WTC11 (cell line): Measurements from ENCODE around the gene ENPP6. TPM values are rescaled to one million over a fixed set of nuclear protein-coding genes. Genes with fewer than 3 reads are reported as not detected.

Experiments used
- ATAC-seq: fragments of 200-7000 bp; cut with Tn5 transposase; 2 replicates; pipeline ENCODE4 v1.10.0; 2021; ENCODE audit warnings: mild to moderate bottlenecking, moderate library complexity
- CTCF ChIA-PET: fragments of 300-600 bp; sonication (Branson Sonifier 250); formaldehyde crosslinking; loops from one replicate; lab custom pipeline; 2021; ENCODE audit warnings: antibody characterized with exemption; lab: Charles Lee
- POLR2A ChIA-PET: fragments of 350-600 bp; sonication (Branson Sonifier 250); formaldehyde crosslinking; loops from one replicate; lab custom pipeline; 2021; ENCODE audit warnings: antibody characterized with exemption; lab: Charles Lee
- DNase-seq: peaks from one replicate; pipeline ENCODE4 v3.0.0; 2021; ENCODE audit warnings: low spot score
- H3K27ac Mint-ChIP-seq: 2 replicates; pipeline ENCODE4 v1.8.0; 2021; ENCODE audit warnings: mixed read lengths
- H3K27me3 Mint-ChIP-seq: 2 replicates; pipeline ENCODE4 v1.8.0; 2021; ENCODE audit warnings: low read depth, mild to moderate bottlenecking, moderate library complexity, mixed read lengths
- H3K36me3 Mint-ChIP-seq: 2 replicates; pipeline ENCODE4 v1.8.0; 2021; ENCODE audit warnings: mixed read lengths
- H3K4me1 Mint-ChIP-seq: 2 replicates; pipeline ENCODE4 v1.8.0; 2022; ENCODE audit warnings: mixed read lengths
- H3K4me3 Mint-ChIP-seq: 2 replicates; pipeline ENCODE4 v1.8.0; 2021; ENCODE audit warnings: mild to moderate bottlenecking, moderate library complexity, mixed read lengths
- H3K9me3 Mint-ChIP-seq: 2 replicates; pipeline ENCODE4 v1.8.0; 2021; ENCODE audit warnings: mixed read lengths
- ATF3 ChIP-seq: sonication (generic); formaldehyde crosslinking; conservative IDR thresholded peaks from 2 replicates; pipeline ENCODE4 v1.8.1; 2022; ENCODE audit warnings: mild to moderate bottlenecking, missing genetic modification reagents
- CREB1 ChIP-seq: sonication (generic); formaldehyde crosslinking; IDR thresholded peaks from 2 replicates; pipeline ENCODE4 v1.8.0; 2023; ENCODE audit warnings: mild to moderate bottlenecking, missing genetic modification reagents
- ETV6 ChIP-seq: sonication (generic); formaldehyde crosslinking; IDR thresholded peaks from 2 replicates; pipeline ENCODE4 v1.8.1; 2022; ENCODE audit warnings: mild to moderate bottlenecking, missing genetic modification reagents
- FOXP1 ChIP-seq: sonication (generic); formaldehyde crosslinking; IDR thresholded peaks from 2 replicates; pipeline ENCODE4 v1.8.0; 2022; ENCODE audit warnings: missing genetic modification reagents, mild to moderate bottlenecking, moderate library complexity, borderline replicate concordance
- FOXP4 ChIP-seq: sonication (generic); formaldehyde crosslinking; IDR thresholded peaks from 2 replicates; pipeline ENCODE4 v1.8.0; 2022; ENCODE audit warnings: mild to moderate bottlenecking, missing genetic modification reagents
- GRHL2 ChIP-seq: fragments of 250-450 bp; sonication (Bioruptor Pico); IDR thresholded peaks from 2 replicates; pipeline ENCODE4 v1.8.0; 2022; ENCODE audit warnings: mild to moderate bottlenecking, moderate library complexity; ENCODE audit not compliant: insufficient replicate concordance, severe bottlenecking
- HMGA2 ChIP-seq: fragments of 250-450 bp; sonication (Bioruptor Pico); IDR thresholded peaks from 2 replicates; pipeline ENCODE4 v1.4.0; 2021; ENCODE audit warnings: mild to moderate bottlenecking, moderate library complexity
- IRF2 ChIP-seq: sonication (generic); formaldehyde crosslinking; IDR thresholded peaks from 2 replicates; pipeline ENCODE4 v1.8.0; 2022; ENCODE audit warnings: low read depth, missing genetic modification reagents, borderline replicate concordance
- MLX ChIP-seq: sonication (generic); formaldehyde crosslinking; IDR thresholded peaks from 2 replicates; pipeline ENCODE4 v1.8.1; 2023; ENCODE audit warnings: mild to moderate bottlenecking, missing genetic modification reagents, moderate library complexity
- RELA ChIP-seq: sonication (generic); formaldehyde crosslinking; IDR thresholded peaks from 2 replicates; pipeline ENCODE4 v1.8.1; 2022; ENCODE audit warnings: missing genetic modification reagents, mild to moderate bottlenecking, borderline replicate concordance
- RORB ChIP-seq: fragments of 250-450 bp; sonication (Bioruptor Pico); IDR thresholded peaks from 2 replicates; pipeline ENCODE4 v1.9.0; 2021; ENCODE audit warnings: mild to moderate bottlenecking
- SMAD4 ChIP-seq: sonication (generic); formaldehyde crosslinking; IDR thresholded peaks from 2 replicates; pipeline ENCODE4 v1.8.0; 2022; ENCODE audit warnings: mild to moderate bottlenecking, missing genetic modification reagents
- TEAD1 ChIP-seq: sonication (generic); formaldehyde crosslinking; IDR thresholded peaks from 2 replicates; pipeline ENCODE4 v1.8.0; 2022; ENCODE audit warnings: mild to moderate bottlenecking, missing genetic modification reagents
- TP53 ChIP-seq: sonication (generic); formaldehyde crosslinking; IDR thresholded peaks from 2 replicates; pipeline ENCODE4 v1.8.1; 2023; ENCODE audit warnings: mild to moderate bottlenecking, missing genetic modification reagents
- USF2 ChIP-seq: sonication (generic); formaldehyde crosslinking; IDR thresholded peaks from 2 replicates; pipeline ENCODE4 v1.8.1; 2023; ENCODE audit warnings: mild to moderate bottlenecking, missing genetic modification reagents, moderate library complexity
- ZMAT4 ChIP-seq: fragments of 250-450 bp; sonication (Bioruptor Pico); IDR thresholded peaks from 2 replicates; pipeline ENCODE4 v1.9.0; 2021; ENCODE audit warnings: mild to moderate bottlenecking
- ZNF423 ChIP-seq: fragments of 250-450 bp; sonication (Bioruptor Pico); IDR thresholded peaks from 2 replicates; pipeline ENCODE4 v2.1.2; 2022; ENCODE audit warnings: mild to moderate bottlenecking, moderate library complexity
- ZNF512 ChIP-seq: sonication (generic); formaldehyde crosslinking; IDR thresholded peaks from 2 replicates; pipeline ENCODE4 v1.8.1; 2022; ENCODE audit warnings: missing genetic modification reagents, borderline replicate concordance
- ZSCAN18 ChIP-seq: fragments of 250-450 bp; sonication (Bioruptor Pico); IDR thresholded peaks from 2 replicates; pipeline ENCODE4 v2.1.2; 2022; ENCODE audit warnings: mild to moderate bottlenecking, moderate library complexity
- total RNA-seq: library from RNA; stranded (reverse); gene quantifications from 3 replicates; pipeline ENCODE4 v1.2.3, GENCODE V29; 2021

Gene ENPP6
- total RNA-seq, 1 experiment from 2014 or later, result 0.09 TPM

GRCh38 chr4:184090571-184090970 lies 127.1 kb downstream of the ENPP6 start (continued):
- no peak for TF ChIP-seq FOXP1 (CRISPR knock-in tag)

GRCh38 chr4:184080674-184081073 lies 137.0 kb downstream of the ENPP6 start:
- Mint-ChIP-seq H3K4me1 (no peaks in the 10 kb centered on the region), H3K4me3 (no peak overlapping the region), H3K27me3 (peaks cover 10% of the 10 kb centered on the region), H3K9me3 (peaks cover 26% of the 10 kb centered on the region), H3K36me3 (no peaks in the 10 kb centered on the region), H3K27ac (no peak overlapping the region)
- TF ChIP-seq ZNF423 (no peak), TEAD1 (CRISPR knock-in tag) (no peak), CREB1 (CRISPR knock-in tag) (no peak), TP53 (no peak), GRHL2 (CRISPR knock-in tag) (no peak), ETV6 (CRISPR knock-in tag) (no peak)
- ATAC-seq (no peak), DNase-seq (no peak)
- CTCF ChIA-PET, result no interaction called here
- POLR2A ChIA-PET, result no interaction called here

GRCh38 chr4:184074677-184075388 lies 142.8 kb downstream of the ENPP6 start:
- H3K4me3 Mint-ChIP-seq, result no peak overlapping the region
- TF ChIP-seq HMGA2 (CRISPR knock-in tag), result no peak
- no peak for TF ChIP-seq MLX (CRISPR knock-in tag)
- no peak for TF ChIP-seq RORB
- H3K9me3 Mint-ChIP-seq, result peaks cover 36% of the 10 kb centered on the region
- peaks cover 10% of the 10 kb centered on the region for H3K36me3 Mint-ChIP-seq
- POLR2A ChIA-PET, result no interaction called here
- no peaks in the 10 kb centered on the region for H3K4me1 Mint-ChIP-seq
- CTCF ChIA-PET, result no interaction called here
- ATAC-seq, result no peak
- H3K27ac Mint-ChIP-seq, result no peak overlapping the region
- DNase-seq, result no peak
- H3K27me3 Mint-ChIP-seq, result peaks cover 3% of the 10 kb centered on the region; the same call in 1 of the 2 replicates

GRCh38 chr4:184067931-184068554 lies 149.6 kb downstream of the ENPP6 start:
- ATAC-seq (peak; percentile 69), DNase-seq (no peak)
- H3K4me1 Mint-ChIP-seq, result peaks cover 3% of the 10 kb centered on the region; the same call in 1 of the 2 replicates
- H3K27ac Mint-ChIP-seq, result no peak overlapping the region
- CTCF ChIA-PET, result interaction anchor here (1.2 kb wide), 1 partner anchor 8 kb away, joined by 3 read pairs; no protein-coding TSS in a partner anchor
- H3K4me3 Mint-ChIP-seq, result no peak overlapping the region
- POLR2A ChIA-PET, result no interaction called here
- H3K36me3 Mint-ChIP-seq, result peaks cover 3% of the 10 kb centered on the region; the same call in 1 of the 2 replicates
- H3K9me3 Mint-ChIP-seq, result peaks cover 14% of the 10 kb centered on the region
- no peaks in the 10 kb centered on the region; the same call in 1 of the 2 replicates for H3K27me3 Mint-ChIP-seq
- no peak for TF ChIP-seq ATF3
- TF ChIP-seq USF2 (CRISPR knock-in tag), result no peak
- TF ChIP-seq ZSCAN18 (CRISPR knock-in tag), result no peak
- TF ChIP-seq IRF2 (CRISPR knock-in tag), result no peak
- no peak for TF ChIP-seq SMAD4 (CRISPR knock-in tag)
- no peak for TF ChIP-seq GRHL2 (CRISPR knock-in tag)
- no peak for TF ChIP-seq ZMAT4
- no peak for TF ChIP-seq ZNF512 (CRISPR knock-in tag)
- no peak for TF ChIP-seq RELA
- no peak for TF ChIP-seq FOXP4 (CRISPR knock-in tag)
